Measurements from ENCODE around the gene KCNH3.

DNA sequence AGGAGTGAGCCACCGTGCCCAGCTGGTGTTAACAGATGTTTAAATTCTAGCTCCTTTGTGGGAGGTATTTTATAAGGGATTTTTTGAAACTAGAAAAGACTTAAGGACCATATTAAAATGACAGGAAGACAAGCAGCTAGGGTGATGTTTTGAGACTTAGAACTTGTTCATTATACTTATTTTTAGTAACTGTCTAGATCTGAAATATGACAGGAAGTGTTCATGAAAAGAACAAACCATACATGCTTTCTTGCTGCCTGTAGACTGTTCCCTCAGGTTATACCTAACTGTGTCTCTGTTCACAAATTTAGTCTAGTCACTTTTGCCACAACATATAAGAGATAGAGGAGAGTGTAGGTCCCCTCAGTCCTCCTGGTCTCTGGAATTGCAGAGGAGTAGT is 36.9 kb upstream of the KCNH3 start:
- TF ChIP-seq GABPA (IDR thresholded peaks at IDR 0.05 in 1 of 2, conservative IDR thresholded peaks at IDR 0.05 in 1 of 2) = no peak
- TF ChIP-seq, protein P1, sequence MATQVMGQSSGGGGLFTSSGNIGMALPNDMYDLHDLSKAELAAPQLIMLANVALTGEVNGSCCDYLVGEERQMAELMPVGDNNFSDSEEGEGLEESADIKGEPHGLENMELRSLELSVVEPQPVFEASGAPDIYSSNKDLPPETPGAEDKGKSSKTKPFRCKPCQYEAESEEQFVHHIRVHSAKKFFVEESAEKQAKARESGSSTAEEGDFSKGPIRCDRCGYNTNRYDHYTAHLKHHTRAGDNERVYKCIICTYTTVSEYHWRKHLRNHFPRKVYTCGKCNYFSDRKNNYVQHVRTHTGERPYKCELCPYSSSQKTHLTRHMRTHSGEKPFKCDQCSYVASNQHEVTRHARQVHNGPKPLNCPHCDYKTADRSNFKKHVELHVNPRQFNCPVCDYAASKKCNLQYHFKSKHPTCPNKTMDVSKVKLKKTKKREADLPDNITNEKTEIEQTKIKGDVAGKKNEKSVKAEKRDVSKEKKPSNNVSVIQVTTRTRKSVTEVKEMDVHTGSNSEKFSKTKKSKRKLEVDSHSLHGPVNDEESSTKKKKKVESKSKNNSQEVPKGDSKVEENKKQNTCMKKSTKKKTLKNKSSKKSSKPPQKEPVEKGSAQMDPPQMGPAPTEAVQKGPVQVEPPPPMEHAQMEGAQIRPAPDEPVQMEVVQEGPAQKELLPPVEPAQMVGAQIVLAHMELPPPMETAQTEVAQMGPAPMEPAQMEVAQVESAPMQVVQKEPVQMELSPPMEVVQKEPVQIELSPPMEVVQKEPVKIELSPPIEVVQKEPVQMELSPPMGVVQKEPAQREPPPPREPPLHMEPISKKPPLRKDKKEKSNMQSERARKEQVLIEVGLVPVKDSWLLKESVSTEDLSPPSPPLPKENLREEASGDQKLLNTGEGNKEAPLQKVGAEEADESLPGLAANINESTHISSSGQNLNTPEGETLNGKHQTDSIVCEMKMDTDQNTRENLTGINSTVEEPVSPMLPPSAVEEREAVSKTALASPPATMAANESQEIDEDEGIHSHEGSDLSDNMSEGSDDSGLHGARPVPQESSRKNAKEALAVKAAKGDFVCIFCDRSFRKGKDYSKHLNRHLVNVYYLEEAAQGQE (IDR thresholded peaks at IDR 0.05) = no peak
- TF ChIP-seq, protein P2, sequence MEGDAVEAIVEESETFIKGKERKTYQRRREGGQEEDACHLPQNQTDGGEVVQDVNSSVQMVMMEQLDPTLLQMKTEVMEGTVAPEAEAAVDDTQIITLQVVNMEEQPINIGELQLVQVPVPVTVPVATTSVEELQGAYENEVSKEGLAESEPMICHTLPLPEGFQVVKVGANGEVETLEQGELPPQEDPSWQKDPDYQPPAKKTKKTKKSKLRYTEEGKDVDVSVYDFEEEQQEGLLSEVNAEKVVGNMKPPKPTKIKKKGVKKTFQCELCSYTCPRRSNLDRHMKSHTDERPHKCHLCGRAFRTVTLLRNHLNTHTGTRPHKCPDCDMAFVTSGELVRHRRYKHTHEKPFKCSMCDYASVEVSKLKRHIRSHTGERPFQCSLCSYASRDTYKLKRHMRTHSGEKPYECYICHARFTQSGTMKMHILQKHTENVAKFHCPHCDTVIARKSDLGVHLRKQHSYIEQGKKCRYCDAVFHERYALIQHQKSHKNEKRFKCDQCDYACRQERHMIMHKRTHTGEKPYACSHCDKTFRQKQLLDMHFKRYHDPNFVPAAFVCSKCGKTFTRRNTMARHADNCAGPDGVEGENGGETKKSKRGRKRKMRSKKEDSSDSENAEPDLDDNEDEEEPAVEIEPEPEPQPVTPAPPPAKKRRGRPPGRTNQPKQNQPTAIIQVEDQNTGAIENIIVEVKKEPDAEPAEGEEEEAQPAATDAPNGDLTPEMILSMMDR (IDR thresholded peaks at IDR 0.05; ENCODE audit: low read depth, low read length, missing input control) = no peak
- TF ChIP-seq TAF1 (conservative IDR thresholded peaks at IDR 0.05) = no peak
- TF ChIP-seq, protein P3, sequence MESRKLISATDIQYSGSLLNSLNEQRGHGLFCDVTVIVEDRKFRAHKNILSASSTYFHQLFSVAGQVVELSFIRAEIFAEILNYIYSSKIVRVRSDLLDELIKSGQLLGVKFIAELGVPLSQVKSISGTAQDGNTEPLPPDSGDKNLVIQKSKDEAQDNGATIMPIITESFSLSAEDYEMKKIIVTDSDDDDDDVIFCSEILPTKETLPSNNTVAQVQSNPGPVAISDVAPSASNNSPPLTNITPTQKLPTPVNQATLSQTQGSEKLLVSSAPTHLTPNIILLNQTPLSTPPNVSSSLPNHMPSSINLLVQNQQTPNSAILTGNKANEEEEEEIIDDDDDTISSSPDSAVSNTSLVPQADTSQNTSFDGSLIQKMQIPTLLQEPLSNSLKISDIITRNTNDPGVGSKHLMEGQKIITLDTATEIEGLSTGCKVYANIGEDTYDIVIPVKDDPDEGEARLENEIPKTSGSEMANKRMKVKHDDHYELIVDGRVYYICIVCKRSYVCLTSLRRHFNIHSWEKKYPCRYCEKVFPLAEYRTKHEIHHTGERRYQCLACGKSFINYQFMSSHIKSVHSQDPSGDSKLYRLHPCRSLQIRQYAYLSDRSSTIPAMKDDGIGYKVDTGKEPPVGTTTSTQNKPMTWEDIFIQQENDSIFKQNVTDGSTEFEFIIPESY (IDR thresholded peaks at IDR 0.05) = no peak
- no peak for TF ChIP-seq NR2F2 (IDR thresholded peaks at IDR 0.05)
